ENCODE data around the gene FRZB. TPM values are rescaled to one million over a fixed set of nuclear protein-coding genes. Genes with fewer than 3 reads are reported as not detected.
"Not testable (repeated sequence)": the region's sequence is repeated elsewhere in the genome, so short reads cannot be mapped to it uniquely, and the experiment has no call there.

The FRZB gene
- total RNA-seq, 1 experiment from 2014 or later: 0.71 TPM

- no peak for DNase-seq (ENCODE audit: low read depth)
These were observed 24.4 kb upstream of the FRZB start for GRCh38 chr2:182890773-182891378.

- no peak for DNase-seq (ENCODE audit: low read depth)
These were observed 23.9 kb upstream of the FRZB start for GRCh38 chr2:182890305-182890704.

- DNase-seq (ENCODE audit: low read depth): no peak
These were observed 21.4 kb upstream of the FRZB start for GRCh38 chr2:182887753-182888415.

GRCh38 chr2:182887093-182887492 is 20.7 kb upstream of the FRZB start:
- DNase-seq (ENCODE audit: low read depth): no peak

- no peak for DNase-seq (ENCODE audit: low read depth)
These were observed 19.3 kb upstream of the FRZB start for GRCh38 chr2:182885771-182886170.

GRCh38 chr2:182883451-182883850 is 17.0 kb upstream of the FRZB start:
- DNase-seq (ENCODE audit: low read depth): peak; percentile 54

GRCh38 chr2:182880100-182880499 is 13.7 kb upstream of the FRZB start:
- not testable (repeated sequence) for DNase-seq (ENCODE audit: low read depth)

GRCh38 chr2:182876653-182877052 is 10.2 kb upstream of the FRZB start:
- DNase-seq (ENCODE audit: low read depth): not testable (repeated sequence)

GRCh38 chr2:182870227-182870626 is 3.8 kb upstream of the FRZB start:
- peak; percentile 22 for DNase-seq (ENCODE audit: low read depth)

- no peak for DNase-seq (ENCODE audit: low read depth)
These were observed 1.8 kb upstream of the FRZB start for GRCh38 chr2:182868054-182868796.

GRCh38 chr2:182867426-182868053 is 1.1 kb upstream of the FRZB start:
- no peak for DNase-seq (ENCODE audit: low read depth)

- no peak for DNase-seq (ENCODE audit: low read depth)
These were observed 359 bp downstream of the FRZB start for GRCh38 chr2:182866095-182866460.

- no peak for DNase-seq (ENCODE audit: low read depth)
These were observed 1.4 kb downstream of the FRZB start for GRCh38 chr2:182864949-182865570.

GRCh38 chr2:182863642-182864041 is 2.8 kb downstream of the FRZB start:
- no peak for DNase-seq (ENCODE audit: low read depth)

- no peak for DNase-seq (ENCODE audit: low read depth)
These were observed 4.3 kb downstream of the FRZB start for GRCh38 chr2:182862091-182862490.

GRCh38 chr2:182860858-182861257 is 5.6 kb downstream of the FRZB start:
- no peak for DNase-seq (ENCODE audit: low read depth)

GRCh38 chr2:182858671-182859070 is 7.8 kb downstream of the FRZB start:
- peak; percentile 74 for DNase-seq (ENCODE audit: low read depth)

GRCh38 chr2:182855376-182855775 is 11.1 kb downstream of the FRZB start:
- no peak for DNase-seq (ENCODE audit: low read depth)

- DNase-seq (ENCODE audit: low read depth): peak; percentile 68
These were observed 11.9 kb downstream of the FRZB start for GRCh38 chr2:182854375-182855105.

GRCh38 chr2:182852801-182853200 is 13.6 kb downstream of the FRZB start:
- no peak for DNase-seq (ENCODE audit: low read depth)

GRCh38 chr2:182852090-182852489 is 14.3 kb downstream of the FRZB start:
- peak; percentile 37 for DNase-seq (ENCODE audit: low read depth)

Measured in M059J (cell line).